ENCODE results near the gene TRAK2.
"Not testable (repeated sequence)": the region's sequence is repeated elsewhere in the genome, so short reads cannot be mapped to it uniquely, and the experiment has no call there.

The TRAK2 gene, protein sequence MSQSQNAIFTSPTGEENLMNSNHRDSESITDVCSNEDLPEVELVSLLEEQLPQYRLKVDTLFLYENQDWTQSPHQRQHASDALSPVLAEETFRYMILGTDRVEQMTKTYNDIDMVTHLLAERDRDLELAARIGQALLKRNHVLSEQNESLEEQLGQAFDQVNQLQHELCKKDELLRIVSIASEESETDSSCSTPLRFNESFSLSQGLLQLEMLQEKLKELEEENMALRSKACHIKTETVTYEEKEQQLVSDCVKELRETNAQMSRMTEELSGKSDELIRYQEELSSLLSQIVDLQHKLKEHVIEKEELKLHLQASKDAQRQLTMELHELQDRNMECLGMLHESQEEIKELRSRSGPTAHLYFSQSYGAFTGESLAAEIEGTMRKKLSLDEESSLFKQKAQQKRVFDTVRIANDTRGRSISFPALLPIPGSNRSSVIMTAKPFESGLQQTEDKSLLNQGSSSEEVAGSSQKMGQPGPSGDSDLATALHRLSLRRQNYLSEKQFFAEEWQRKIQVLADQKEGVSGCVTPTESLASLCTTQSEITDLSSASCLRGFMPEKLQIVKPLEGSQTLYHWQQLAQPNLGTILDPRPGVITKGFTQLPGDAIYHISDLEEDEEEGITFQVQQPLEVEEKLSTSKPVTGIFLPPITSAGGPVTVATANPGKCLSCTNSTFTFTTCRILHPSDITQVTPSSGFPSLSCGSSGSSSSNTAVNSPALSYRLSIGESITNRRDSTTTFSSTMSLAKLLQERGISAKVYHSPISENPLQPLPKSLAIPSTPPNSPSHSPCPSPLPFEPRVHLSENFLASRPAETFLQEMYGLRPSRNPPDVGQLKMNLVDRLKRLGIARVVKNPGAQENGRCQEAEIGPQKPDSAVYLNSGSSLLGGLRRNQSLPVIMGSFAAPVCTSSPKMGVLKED

DNA sequence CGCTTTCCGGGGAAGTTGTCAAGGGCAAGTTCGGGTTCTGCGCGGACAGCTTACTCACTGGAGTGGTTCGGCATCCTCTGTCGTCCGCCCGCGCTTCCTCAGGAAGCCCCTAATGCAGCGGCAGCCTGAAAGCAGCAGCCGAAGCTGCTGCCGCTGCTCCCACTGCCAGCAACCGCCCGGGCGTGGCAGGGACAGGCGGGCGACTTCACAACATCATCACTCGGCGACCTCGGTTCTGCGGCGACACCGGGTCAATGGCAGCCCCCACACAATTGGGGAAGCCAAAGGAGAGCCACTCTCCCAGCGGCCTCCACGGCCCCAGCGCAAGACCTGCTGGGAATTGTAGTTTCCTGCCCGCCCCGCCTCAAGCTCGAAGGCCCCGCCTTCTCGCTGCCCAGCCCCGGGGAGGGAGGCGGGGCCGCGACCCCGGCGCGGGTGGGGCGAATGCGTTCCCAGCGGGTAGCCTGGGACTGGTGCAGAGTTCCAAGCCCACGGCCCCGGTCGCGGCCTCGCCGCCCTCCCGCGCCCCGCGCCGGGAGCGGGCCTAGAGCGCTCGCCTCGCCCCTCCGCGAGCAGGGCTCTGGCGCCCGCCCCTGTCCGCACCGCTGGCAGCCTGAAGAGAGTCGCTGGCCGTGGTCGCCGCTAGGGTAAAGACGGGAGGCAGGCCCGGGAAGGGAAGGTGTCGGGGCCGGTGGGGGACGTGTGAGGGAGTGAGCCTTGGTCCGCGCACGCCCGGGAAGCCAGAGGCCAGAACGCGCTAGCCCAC, at the start of gene TRAK2, which contains the start of gene STRADB:
TSS of gene TRAK2 (minus strand) at position 167 of the 766 bp plus-strand sequence. CDS start 30,951 bp downstream, outside the sequence.
TSS of gene STRADB (plus strand) at position 449 of the 766 bp plus-strand sequence. CDS start 3,101 bp downstream, outside the sequence.
- peak; percentile 91 for DNase-seq

DNA sequence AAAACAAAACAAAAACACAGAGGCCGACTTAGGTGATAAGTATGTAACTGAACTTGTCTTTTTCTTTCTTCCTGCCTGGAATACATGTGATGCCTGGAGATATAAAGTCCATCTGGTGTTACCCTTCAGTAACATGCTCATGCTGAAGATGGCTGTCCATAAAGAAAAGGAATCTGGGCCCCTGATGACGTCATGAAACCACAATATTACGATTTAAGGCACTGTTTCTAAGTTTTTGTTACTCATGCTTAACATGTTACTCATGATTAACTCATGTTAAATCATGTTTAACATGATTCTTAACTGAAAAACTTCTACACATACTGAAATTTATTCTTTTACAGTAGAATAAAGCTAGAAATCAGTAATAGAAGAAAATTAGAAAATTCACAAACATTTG, 49.3 kb upstream of the TRAK2 start:
- DNase-seq, result no peak

DNA sequence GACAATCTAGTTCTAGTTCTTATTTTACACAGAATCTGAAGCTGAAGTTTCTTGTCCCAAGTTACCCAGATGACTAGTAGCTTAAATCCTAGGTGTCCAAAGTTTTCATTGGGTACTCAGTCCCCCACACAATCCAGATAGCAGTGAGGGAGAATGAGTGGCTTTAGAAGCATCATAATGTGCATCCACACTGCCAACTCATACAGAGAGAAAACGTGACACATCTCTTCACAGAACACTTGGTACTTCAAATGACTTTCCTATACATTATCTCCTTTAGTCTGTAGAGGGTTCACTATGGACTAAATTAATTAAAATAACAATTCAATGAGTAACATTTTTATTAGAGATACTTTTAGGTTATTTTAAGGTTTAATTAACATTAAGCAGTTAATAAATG, 45.5 kb upstream of the TRAK2 start:
- no peak for DNase-seq

DNA sequence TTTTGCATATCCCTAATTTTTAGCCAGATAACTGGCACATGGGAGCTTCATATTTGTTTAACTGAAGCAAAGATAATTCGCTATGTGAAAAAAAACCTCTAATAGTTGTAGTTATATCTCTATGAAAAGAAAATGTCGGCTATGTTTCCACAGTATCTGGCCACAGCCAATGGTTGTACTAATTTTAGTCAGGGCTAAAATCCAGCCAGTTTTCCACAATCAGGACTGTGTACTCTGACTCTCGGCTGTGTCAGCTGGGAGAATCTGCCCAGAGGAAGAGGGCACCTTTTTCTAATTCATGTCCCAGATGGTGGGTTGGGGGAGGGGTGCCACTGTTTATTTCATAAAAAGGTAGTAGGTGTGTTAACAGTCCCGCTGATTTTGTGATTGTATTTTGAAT, 39.0 kb upstream of the TRAK2 start:
- DNase-seq, result no peak

DNA sequence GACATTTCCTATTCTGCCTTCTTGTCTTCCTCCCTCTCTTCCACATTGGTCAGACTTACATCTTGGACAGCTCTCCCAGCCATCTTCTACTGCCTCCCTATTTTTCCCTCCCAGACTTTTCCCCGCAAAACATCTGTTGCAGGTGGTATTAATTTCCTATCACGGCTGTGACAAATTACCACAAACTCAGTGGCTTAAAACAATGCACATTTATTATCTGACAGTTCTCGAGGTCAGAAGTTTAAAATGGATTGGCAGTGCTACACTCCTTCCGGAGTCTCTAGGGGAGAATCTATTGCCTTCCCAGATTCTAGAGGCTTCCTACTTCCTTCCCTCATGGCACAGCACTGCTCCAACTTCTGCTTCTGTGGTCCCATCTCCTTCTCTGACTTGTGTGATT, 33.5 kb upstream of the TRAK2 start:
- DNase-seq, result no peak

DNA sequence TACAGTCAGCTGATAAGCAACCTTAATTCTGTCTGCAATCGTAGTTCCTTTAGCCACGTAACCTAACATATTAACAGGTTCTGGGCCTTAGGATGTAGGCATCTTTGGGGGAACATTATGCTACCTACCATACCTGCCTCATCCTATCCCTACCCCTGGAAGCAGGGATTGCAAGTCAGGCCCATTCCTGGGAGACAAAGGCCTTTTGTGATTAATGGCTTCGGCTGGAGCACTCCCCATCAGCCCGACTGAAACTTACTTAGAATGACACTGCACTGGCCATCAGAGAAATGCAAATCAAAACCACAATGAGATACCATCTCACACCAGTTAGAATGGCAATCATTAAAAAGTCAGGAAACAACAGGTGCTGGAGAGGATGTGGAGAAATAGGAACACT, 32.5 kb upstream of the TRAK2 start:
- not testable (repeated sequence) for DNase-seq

DNA sequence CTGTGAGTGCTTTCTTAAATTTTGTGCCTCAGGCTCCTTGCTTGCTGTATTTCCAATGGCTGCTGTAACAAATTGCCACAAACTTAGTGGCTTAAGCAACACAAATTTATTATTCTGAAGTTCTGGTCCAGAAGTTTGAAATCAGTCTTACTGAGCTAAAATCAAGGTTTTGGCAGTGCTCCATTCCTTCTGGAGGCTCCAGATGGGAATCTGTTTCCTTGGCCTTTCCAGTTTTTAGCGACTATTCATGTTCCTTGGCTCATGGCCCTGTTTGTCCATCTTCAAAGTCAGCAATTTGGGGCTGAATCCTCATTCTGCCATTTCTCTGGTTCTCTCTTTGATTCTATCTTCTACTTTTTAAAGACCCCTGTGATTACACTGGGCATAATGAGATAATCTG, 32.1 kb upstream of the TRAK2 start:
- no peak for DNase-seq

DNA sequence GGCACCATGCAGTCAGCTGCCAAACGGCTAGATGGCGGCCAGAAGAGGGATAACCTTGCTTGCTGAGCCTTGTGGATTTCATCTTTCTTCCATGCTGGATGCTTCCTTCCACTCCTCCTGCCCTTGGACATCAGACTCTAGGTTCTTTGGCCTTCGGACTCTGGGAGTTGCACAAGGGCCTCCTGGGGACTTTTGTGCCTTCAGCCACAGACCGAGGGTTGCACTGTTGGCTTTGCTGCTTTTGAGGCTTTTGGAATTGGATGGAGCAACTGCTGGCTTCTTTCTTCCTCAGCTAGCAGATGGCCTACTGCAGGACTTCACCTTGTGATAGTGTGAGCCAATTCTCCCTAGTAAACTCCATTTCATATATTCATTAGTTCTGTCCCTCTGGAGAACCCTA, 31.3 kb upstream of the TRAK2 start:
- DNase-seq, result no peak

DNA sequence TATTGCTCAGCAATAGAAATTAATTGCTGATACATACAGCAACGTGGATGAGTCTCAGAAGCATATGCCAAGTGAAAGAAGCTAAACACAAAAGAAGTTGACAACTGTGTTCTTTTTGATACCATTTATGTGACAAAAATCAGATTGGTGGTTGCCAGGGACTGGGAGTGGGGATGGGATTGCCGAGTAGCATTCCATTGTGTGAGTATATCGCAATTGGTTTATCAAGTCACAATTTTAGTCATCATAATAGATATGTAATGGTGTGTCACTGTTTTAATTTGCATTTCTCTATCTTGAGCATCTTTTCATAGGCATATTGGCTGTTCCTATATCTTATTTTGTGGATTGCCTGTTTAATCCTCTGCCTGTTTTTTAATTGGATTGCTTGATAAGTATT, 21.2 kb upstream of the TRAK2 start:
- no peak for DNase-seq

DNA sequence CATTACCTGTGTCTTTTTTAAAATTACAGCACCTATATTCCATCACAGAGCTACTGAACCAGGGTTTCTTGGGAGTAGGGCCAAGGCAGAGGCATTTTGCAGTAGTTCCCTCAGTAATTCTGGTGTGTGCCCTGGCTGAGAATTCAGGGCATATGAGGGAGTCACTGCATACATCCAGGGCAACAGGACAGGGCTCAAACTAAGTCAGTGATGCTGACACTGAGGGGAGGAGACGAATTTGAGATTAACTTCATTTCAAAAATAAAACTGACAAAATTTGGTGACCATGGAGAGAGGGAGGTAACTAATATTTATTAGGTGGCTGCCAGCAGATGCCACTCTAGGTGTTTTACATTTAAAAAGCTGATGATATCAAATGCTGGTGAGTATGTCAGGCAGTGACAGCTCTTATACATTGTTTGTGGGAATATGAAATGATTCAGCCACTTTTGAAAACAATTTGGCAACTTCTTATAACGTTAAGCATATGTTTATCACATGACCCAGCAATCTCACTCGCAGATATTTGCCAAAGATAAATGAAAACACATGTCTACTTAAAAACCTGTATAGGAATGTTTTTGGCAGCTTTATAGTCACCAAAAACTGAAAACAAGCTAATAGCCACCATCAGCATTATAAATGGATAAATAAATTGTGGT, 20.6 kb upstream of the TRAK2 start:
- no peak for DNase-seq

DNA sequence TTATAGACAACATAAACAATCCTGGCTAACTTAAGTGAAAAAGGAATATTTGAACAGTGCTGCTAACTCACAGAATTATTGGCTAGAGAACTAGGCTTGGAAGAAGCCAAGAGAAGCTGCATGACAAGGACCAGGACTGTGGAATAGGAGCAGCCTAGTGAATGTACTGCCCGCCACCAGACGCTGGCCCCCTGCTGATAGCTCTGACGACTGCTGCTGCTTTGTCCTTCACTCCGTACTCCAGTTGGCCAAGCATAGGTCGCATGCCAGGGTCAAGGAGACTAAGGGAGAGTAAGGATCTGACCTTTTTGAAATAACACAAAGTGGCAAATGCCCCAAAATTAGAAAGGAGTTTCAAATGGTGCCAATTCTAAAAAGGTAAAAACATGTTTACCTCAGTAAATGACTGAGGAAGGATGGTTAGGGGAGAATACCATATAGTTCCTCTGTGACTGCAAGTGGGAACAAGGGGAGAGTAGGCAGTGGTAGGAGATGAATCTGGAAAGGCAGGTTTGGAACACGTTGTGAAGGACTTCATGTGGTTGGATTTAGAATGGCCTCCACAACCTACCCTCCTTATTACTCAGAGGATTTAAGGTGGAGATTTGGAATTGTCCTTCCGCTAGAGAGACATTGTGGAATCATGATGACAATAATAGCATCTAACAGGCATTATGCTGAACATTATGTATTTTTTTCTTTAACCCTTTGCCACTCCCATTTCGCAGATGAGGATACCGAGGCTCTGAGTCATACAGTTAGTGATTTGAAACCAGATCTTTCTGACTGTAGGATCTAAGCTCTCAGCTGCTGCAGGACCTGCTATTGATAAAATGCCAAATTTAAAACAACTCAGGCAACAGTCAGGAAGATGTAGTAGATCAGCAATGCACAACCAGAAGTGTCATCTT, 19.8 kb upstream of the TRAK2 start:
- DNase-seq, result no peak

DNA sequence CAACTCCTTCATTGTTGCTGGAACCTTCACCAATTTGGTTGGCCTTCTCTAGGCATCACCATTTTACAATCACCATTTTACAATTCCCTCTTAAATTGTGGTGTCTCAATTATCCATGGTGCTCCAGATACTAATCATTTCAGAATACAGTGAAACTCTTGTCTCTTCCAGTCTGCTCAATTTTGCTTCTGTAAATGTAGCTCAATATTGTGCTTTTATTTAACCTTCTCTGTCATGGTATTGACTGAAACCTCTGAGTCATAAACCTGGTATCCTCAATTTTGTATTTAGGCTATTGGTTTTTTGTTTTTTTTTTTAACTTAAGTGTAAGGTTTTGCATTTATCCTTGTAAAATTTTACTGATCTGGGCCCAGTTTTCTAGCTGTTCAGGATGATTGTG, 16.4 kb upstream of the TRAK2 start:
- DNase-seq, result no peak

DNA sequence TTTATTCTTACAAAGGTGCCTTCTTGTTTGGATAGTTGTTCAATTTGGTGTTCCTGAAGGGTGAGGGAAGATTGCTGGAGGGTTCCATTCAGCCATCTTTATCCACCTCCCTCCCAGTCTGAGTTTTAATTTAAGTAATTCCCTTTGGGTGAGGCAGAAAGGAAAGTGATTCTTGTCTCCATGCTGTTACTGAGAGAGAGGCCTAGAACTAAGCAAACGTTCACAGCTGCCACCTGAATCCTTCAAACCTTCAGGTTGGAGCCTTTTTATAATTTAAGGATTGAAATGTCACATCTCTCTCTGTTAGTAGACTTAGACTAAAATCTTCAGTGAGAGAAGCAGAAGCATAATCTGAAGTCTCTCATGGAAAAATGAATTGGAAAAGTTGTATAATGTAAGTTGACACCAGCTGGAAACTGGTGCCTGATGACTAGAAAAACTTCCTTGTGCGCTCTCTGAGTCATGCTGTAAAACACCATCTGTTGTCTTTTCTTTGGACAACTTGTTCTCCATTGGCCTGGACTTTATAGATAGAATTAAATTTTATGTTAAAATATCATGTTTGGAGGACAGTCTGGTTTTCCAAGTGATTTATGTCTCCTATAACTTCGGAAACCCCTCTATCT, 14.9 kb upstream of the TRAK2 start:
- DNase-seq, result no peak

DNA sequence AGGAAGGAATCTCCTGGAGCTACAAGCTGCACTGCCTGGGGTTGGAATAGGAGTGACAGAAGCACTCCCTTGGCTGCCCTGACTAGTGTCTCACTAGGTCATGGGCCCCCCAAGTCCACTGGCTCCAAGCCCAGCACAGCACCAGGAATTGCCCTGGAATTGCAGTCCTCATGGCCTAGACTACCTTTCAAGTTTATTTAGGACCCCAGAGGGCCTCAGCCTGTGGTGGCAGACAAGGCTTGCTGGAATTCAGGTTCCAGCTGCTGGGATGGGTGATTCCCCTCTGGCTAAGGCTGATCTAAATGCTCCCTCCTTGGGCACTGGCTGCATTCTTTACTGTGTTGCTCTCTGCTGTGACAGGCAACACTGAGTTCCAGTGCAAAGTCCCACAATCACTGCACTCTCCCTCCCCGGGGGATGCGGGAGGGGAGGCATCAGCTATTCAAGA, 14.3 kb upstream of the TRAK2 start:
- DNase-seq, result no peak

DNA sequence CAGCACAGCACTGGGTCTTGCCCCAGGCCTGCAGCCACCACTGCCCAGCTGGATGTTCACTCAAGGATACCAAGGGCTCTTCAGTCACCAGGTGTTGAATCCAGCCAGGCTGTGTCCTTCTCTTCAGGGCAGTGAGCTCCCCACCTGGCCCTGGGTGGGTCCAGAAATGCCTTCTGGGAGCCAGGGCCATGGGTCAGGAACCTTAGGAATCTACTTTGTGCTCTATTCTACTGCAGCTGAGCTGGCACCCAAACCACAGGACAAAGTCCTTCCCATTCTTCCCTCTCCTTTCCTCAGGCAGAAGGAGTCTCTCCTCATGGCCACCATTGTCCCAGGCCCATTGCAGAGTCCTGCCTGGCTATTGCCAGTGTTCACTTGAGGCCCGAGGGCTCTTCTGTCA, 13.3 kb upstream of the TRAK2 start:
- DNase-seq, result no peak

DNA sequence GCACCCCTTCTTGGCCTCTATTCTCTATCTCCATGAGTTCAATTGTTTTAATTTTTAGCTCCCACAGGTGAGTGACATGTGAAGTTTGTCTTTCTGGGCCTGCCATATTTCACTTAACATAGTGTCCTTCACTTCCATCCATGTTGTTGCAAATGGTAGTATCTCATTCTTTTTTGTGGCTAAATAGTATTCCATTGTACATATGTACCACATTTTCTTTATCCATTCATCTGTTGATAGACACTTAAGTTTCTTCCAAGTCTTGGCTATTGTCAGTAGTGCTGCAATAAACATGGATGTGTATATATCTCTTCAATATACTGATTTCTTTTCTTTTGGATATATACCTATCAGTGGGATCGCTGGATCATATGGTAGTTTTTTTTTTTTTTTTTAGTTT, 9.3 kb upstream of the TRAK2 start:
- DNase-seq, result no peak

DNA sequence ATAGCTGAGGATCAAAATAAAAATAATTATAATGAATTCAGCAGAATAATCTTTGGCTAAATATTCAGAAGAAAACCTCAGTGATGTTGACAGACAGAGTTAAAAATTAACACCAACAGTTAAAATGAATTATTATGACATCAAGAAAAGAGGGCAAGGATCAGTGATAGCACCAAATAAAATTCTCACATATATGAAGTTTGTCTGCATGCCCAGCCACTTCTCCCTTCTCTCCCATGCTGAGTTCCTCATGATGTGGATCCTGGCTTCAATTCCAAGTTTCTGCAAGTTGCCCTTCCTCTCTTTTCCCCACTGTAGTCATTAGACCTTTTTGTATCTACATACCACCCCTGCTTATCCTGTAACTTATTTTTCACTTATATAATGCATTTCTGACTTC, 7.1 kb upstream of the TRAK2 start:
- DNase-seq, result no peak

DNA sequence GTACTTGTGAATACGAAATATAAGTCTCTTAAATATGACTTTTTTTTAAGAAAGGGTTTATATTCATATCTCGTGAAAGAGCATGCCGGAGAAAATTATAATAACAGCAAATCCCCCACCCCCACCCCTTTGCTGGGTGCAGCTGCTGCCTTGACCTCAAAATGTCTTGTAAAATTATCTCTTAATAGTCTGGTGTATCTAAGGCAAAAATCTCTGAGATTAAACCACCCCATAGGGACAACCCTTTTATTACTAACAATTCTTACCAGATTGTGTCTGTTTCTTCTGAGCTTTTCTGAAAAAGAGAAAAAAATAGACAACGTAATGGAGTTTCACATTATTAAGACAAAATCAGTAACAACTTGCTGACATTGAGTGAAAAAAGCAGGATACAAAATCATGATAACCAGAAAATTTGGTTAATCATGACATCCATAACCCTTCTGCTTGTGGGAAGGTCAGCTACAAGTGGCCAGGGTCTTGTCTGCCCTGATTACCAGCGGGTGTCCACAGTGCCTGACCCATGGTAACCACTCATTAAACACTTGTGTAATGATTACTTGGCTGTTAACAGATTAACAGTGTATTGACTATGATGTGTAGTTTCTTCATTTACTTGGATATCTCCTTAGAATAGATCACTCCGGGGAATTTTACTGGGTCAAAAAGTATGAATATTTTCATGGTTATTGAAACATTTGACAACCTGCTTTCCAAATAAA, 1.8 kb upstream of the TRAK2 start:
- DNase-seq, result peak; percentile 35

DNA sequence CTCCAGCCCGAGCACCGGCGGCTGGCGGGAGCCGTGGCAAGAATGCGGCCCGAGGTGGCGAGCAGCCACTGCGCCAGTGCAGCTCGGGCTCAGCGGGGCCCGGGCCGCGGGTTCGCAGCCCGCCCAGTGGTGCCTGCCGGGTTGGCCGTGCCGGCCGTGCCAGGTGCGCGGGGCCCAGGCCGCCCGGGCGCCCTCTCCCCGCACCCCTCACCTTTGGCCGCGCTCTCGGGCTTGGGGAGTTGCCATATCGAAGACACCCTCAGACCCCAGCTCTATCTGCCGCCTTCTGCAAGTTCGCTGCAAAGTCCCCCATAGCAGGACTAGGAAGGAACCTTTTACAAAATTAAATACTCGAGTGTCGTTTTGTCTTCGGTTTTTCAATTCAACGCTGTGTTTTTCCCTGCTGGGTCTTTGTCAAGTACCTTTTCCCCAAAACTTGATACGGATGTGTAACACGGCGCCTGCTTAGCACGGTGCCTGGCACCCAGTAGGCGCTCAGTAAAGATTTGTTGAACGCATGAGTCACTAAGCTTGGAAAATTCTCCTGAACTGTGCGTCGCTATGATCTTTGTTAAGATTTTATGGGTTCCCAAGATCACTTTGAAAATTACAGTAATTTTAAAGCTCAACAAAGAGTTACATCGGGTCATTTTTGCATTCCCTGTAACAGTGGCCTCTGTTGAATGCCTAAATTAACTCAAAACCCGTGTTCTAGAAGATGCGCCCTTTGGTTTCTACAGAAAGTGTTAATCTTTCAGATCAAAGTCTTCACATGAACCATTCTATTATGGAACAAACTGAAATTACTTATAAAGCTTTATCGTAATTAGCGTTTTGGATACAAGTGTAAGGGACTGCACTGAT, 1.0 kb upstream of the TRAK2 start:
- DNase-seq, result no peak

Measured in NCI-H146 (cell line).